T-helper 2 cell treated with Interferon-gamma antibody and Interleukin-4, amounts not matched to agents 5 μg/mL and 100 μg/mL, for 36 hours (primary cell): ENCODE measurements around the gene KLHL29.

Source experiments
- DNase-seq: peaks from one replicate; pipeline ENCODE4 v3.0.0; 2021; ENCODE audit warnings: low spot score
- H3K27ac Mint-ChIP-seq: one replicate; pipeline ENCODE4 v1.8.0; 2021; ENCODE audit warnings: mild to moderate bottlenecking, mixed read lengths
- H3K27me3 Mint-ChIP-seq: one replicate; pipeline ENCODE4 v1.8.0; 2021; ENCODE audit warnings: low read depth, mixed read lengths
- H3K36me3 Mint-ChIP-seq: one replicate; pipeline ENCODE4 v1.8.0; 2021; ENCODE audit warnings: low read depth, mixed read lengths
- H3K4me1 Mint-ChIP-seq: one replicate; pipeline ENCODE4 v1.8.0; 2021; ENCODE audit warnings: low read depth, mixed read lengths
- H3K4me3 Mint-ChIP-seq: one replicate; pipeline ENCODE4 v1.8.0; 2022; ENCODE audit warnings: mild to moderate bottlenecking, moderate library complexity, mixed read lengths
- H3K9me3 Mint-ChIP-seq: one replicate; pipeline ENCODE4 v1.8.0; 2021; ENCODE audit warnings: mixed read lengths

Gene KLHL29

DNA sequence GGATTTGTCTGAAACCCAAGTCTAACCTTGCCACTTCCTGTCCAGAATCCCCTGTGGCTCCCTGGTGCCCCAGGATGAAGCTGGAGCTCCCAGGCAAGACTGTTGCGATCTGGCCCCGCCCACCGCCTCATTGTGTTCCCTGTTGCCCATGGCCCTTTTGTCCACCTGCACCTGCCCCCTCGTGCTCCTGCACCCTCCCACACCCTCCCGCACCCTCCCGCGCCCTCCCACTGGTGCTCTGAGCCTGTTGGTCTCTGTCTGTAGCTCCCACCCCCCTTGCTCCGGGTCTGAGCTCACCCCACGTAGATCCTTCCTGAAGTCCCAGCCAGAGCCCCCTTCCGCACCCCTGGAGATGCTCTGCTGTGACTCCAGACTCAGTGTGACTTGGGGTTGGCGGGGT is 297.5 kb downstream of the KLHL29 start:
- Mint-ChIP-seq H3K4me1 (no peaks in the 10 kb centered on the region), H3K36me3 (no peaks in the 10 kb centered on the region), H3K27me3 (no peaks in the 10 kb centered on the region), H3K27ac (no peak overlapping the region), H3K9me3 (no peaks in the 10 kb centered on the region), H3K4me3 (no peak overlapping the region)
- no peak for DNase-seq

DNA sequence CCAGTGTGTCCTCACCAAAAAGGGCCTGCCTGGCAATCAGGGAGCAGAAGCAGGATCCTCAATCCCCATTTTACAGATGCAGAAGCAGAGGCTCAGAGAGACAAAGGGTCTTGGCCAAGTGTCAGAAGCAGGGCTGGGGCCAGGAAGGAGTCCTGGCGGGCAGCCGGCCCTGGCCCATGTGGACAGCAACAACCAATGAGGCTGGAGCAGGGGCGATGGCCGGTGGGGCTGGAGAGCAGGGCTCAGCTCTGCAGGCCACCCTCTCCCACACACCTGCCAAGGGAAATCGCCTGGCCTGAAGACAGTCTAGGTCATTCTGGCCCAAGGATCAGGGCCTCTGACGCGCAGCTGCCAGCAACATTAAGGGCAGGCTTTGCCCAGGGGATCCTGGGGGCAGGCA is 298.0 kb downstream of the KLHL29 start:
- H3K36me3 Mint-ChIP-seq, result no peaks in the 10 kb centered on the region
- H3K4me1 Mint-ChIP-seq, result no peaks in the 10 kb centered on the region
- H3K9me3 Mint-ChIP-seq, result no peaks in the 10 kb centered on the region
- DNase-seq, result no peak
- no peak overlapping the region for H3K27ac Mint-ChIP-seq
- H3K4me3 Mint-ChIP-seq, result no peak overlapping the region
- H3K27me3 Mint-ChIP-seq, result no peaks in the 10 kb centered on the region

GRCh38 chr2:23684395-23685176 is 299.6 kb downstream of the KLHL29 start:
- DNase-seq, result no peak
- Mint-ChIP-seq H3K4me3 (no peak overlapping the region), H3K4me1 (no peaks in the 10 kb centered on the region), H3K9me3 (no peaks in the 10 kb centered on the region), H3K27me3 (no peaks in the 10 kb centered on the region), H3K27ac (no peak overlapping the region), H3K36me3 (no peaks in the 10 kb centered on the region)

DNA sequence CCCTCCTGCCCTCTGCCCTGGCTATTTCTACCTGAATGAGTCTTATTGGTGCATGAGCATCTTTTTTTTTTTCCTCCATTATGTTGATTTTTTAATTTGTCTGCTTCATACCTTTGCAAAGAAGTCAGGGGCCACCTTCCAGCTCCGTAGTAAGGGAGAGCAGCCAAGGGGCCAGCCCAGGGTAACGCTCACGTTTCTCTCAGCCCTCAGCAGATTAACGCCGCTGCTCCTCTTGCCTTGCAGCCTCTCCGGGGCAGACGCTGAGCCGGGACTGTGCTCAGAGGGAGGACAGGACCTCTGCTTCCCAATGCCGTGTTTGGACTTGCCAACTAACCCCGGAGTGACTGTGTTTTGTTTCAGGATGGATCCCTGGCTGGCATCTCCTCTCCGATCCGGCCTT is 300.2 kb downstream of the KLHL29 start:
- DNase-seq, result no peak
- H3K4me1 Mint-ChIP-seq, result no peaks in the 10 kb centered on the region
- no peaks in the 10 kb centered on the region for H3K36me3 Mint-ChIP-seq
- no peak overlapping the region for H3K27ac Mint-ChIP-seq
- no peaks in the 10 kb centered on the region for H3K9me3 Mint-ChIP-seq
- H3K27me3 Mint-ChIP-seq, result no peaks in the 10 kb centered on the region
- no peak overlapping the region for H3K4me3 Mint-ChIP-seq

DNA sequence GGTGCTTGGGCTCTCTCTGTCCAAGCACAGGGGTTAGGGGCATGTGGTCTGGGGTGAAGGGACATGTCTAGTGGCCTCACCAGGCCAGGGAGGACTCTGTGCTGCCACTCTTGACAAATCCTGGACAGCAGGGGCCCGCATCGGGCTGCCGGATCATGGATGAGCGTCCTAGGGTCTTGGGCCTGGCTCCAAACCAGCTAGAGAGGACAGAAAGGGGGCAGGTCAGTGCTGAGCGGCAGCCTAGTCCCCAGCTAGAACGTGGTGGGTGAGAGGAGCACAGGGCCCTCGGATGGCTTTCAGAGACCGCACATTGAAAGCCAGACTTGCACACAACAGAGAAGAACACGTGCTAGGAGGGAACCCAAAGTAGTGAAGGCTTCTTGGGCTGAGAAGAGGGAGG is 300.7 kb downstream of the KLHL29 start:
- Mint-ChIP-seq H3K4me1 (no peaks in the 10 kb centered on the region), H3K36me3 (no peaks in the 10 kb centered on the region), H3K9me3 (no peaks in the 10 kb centered on the region), H3K27ac (no peak overlapping the region), H3K27me3 (no peaks in the 10 kb centered on the region), H3K4me3 (no peak overlapping the region)
- DNase-seq, result no peak

DNA sequence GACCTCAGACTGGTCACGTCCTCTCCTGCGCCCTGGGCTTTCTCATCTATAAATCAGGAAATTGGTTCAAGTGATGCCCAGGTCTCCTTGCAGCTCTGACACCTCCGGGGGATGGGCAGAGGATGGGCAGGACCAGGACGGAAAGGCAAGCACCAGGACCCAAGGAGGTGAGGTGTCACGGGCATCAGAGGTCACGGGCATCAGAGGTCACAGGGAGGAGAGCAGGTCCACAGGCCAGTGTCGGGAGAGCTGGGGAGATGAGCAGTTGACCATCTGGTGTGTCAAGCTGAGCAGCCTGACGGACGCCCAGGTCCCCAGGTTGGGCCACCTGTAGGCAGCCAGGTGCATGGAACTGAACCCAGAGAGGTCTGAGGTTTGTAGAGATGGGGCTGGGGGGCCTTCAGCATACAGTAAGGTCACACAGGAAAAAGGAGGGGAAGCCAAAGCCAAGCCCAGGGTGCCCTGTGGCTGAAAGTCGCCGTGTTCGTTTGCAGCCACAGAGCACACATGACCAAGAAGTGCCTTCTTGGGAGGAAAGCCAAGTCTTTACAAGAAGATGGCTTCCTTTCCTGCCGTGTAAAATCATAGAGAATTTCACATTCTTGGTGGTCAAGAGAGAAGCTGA is 301.5 kb downstream of the KLHL29 start:
- Mint-ChIP-seq H3K36me3 (no peaks in the 10 kb centered on the region), H3K4me1 (no peaks in the 10 kb centered on the region), H3K4me3 (no peak overlapping the region), H3K27me3 (no peaks in the 10 kb centered on the region), H3K27ac (no peak overlapping the region), H3K9me3 (no peaks in the 10 kb centered on the region)
- no peak for DNase-seq

- Mint-ChIP-seq H3K36me3 (no peaks in the 10 kb centered on the region), H3K4me1 (no peaks in the 10 kb centered on the region), H3K4me3 (no peak overlapping the region), H3K27me3 (no peaks in the 10 kb centered on the region), H3K27ac (no peak overlapping the region), H3K9me3 (no peaks in the 10 kb centered on the region)
- no peak for DNase-seq
Observed at GRCh38 chr2:23687214-23687613, 302.2 kb downstream of the KLHL29 start.

GRCh38 chr2:23687713-23688112 is 302.7 kb downstream of the KLHL29 start:
- H3K27ac Mint-ChIP-seq, result no peak overlapping the region
- no peaks in the 10 kb centered on the region for H3K27me3 Mint-ChIP-seq
- H3K36me3 Mint-ChIP-seq, result no peaks in the 10 kb centered on the region
- no peak for DNase-seq
- no peaks in the 10 kb centered on the region for H3K4me1 Mint-ChIP-seq
- no peaks in the 10 kb centered on the region for H3K9me3 Mint-ChIP-seq
- H3K4me3 Mint-ChIP-seq, result no peak overlapping the region

DNA sequence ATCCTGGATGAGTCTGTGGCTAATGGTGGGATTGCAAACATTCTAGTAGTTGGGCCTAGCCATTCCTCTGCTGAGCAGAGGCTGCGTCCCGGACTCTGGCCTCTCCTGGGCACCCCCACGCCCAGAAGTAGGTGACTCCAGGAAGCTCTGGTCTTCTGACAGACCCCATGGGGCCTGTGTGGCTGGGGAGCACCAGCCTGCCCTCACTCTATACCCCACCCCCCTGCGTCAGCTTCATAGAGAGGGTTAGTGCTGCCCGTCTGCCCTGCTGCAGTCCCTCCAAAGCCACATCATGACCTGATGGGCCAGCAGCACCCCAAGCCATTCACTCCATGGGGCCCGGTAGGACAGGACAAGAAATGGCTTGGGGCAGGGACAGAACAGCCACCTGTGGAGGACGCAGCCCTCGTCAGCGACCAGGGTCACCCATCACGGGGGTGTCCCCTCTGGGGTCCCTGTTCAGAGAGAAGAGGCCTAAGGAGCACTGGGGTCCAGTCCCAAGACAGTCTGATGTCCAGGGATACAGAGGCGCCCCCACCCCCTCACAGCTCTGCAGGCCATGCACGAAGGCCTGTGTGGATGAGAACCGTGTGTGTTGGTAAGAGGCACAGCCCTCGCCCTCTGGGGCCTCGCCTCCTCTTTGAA is 303.6 kb downstream of the KLHL29 start:
- Mint-ChIP-seq H3K9me3 (no peaks in the 10 kb centered on the region), H3K36me3 (no peaks in the 10 kb centered on the region), H3K4me1 (no peaks in the 10 kb centered on the region), H3K27ac (no peak overlapping the region), H3K4me3 (no peak overlapping the region), H3K27me3 (no peaks in the 10 kb centered on the region)
- no peak for DNase-seq

DNA sequence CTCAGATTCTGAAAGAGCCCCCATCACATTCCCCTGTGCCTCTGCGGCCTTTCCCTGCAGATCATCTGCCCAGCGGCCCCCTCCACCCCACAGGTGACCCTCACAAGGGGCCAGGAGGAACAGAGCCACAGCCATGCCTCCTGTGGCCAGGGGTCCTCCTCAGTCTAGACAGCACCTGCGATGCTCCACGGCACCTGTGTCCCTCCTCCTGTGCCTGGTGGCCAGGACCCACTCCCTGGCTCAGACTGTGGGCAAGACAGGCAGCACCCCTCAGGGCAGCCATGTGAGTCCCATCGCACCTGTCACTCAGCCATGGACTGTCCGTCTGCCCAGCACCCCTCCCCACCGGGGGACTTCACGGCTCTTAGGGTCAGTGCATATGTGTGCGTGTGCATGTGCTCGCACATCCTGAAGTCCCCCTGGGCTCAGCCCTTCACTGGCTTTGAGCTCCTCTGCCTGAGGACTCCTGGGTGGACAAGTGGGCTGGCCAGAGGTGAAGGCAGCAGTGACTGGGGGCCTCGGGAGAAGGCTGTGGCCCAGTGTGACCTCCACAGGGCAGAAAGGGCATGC is 304.2 kb downstream of the KLHL29 start:
- Mint-ChIP-seq H3K4me1 (no peaks in the 10 kb centered on the region), H3K36me3 (no peaks in the 10 kb centered on the region), H3K27me3 (no peaks in the 10 kb centered on the region), H3K4me3 (no peak overlapping the region), H3K27ac (no peak overlapping the region), H3K9me3 (no peaks in the 10 kb centered on the region)
- no peak for DNase-seq

DNA sequence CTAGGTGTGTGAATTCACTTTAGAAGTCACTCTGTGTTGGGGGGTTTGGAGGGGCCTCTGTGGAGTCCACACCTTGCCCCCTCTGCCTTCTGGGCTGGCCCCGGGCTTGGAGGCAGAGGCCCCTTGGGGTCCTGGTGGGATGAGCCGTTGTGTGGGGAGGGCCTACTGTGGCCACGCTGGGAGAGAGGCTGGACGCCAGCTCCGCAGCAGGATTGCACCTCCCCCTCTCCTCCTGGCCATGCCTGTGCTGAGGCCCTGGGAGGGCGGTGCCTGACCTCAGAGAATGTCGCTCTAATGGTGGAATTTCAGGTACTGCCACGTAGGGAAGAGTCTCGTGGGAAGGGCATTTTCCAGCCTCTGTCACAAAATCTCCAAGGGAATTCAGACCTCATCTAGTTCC is 304.9 kb downstream of the KLHL29 start:
- no peaks in the 10 kb centered on the region for H3K9me3 Mint-ChIP-seq
- H3K36me3 Mint-ChIP-seq, result no peaks in the 10 kb centered on the region

GRCh38 chr2:23690421-23691105 is 305.6 kb downstream of the KLHL29 start:
- H3K4me1 Mint-ChIP-seq, result no peaks in the 10 kb centered on the region
- no peak overlapping the region for H3K4me3 Mint-ChIP-seq
- H3K27ac Mint-ChIP-seq, result no peak overlapping the region
- H3K9me3 Mint-ChIP-seq, result no peaks in the 10 kb centered on the region
- no peaks in the 10 kb centered on the region for H3K36me3 Mint-ChIP-seq
- H3K27me3 Mint-ChIP-seq, result no peaks in the 10 kb centered on the region
- no peak for DNase-seq

More for the DNA sequence above, 304.9 kb downstream of the KLHL29 start:
- H3K27me3 Mint-ChIP-seq, result no peaks in the 10 kb centered on the region
- no peak for DNase-seq
- H3K4me1 Mint-ChIP-seq, result no peaks in the 10 kb centered on the region
- no peak overlapping the region for H3K27ac Mint-ChIP-seq
- H3K4me3 Mint-ChIP-seq, result no peak overlapping the region

DNA sequence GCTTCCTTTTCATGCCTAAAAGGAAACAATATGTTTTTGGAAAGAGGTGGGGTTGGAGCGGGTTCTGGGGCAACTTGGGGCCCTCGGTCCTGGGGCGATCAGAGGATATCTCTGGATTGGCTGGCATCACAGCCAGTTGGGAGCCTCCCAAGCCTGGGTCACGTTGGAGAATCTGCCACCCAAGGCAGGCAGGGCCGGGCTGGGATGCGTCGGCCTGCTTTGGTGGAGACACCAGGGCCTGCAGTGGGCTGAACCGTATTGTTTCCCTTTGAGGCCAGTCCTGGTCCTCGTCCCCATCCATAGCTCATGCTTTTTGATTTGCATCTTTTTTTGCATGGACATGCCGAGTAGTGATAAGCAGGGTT is 306.1 kb downstream of the KLHL29 start:
- H3K4me3 Mint-ChIP-seq, result no peak overlapping the region
- DNase-seq, result no peak
- H3K9me3 Mint-ChIP-seq, result no peaks in the 10 kb centered on the region
- no peaks in the 10 kb centered on the region for H3K4me1 Mint-ChIP-seq
- H3K27ac Mint-ChIP-seq, result no peak overlapping the region
- H3K27me3 Mint-ChIP-seq, result no peaks in the 10 kb centered on the region
- no peaks in the 10 kb centered on the region for H3K36me3 Mint-ChIP-seq

DNA sequence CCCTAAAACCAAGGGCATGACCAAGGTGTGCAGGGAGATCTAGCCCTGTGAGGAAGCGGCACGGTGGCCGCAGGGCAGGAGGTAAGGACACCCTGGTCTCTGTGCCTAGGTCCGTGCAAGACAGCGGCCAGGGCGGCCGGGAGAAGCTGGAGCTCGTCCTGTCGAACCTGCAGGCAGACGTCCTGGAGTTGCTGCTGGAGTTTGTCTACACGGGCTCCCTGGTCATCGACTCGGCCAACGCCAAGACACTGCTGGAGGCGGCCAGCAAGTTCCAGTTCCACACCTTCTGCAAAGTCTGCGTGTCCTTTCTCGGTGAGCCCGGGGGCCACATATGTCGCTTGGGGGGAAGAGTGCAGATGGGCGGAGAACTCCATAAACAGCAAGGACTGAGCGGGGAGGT is 306.6 kb downstream of the KLHL29 start:
- no peak for DNase-seq
- H3K4me3 Mint-ChIP-seq, result no peak overlapping the region
- H3K4me1 Mint-ChIP-seq, result no peaks in the 10 kb centered on the region
- H3K27me3 Mint-ChIP-seq, result no peaks in the 10 kb centered on the region
- H3K9me3 Mint-ChIP-seq, result no peaks in the 10 kb centered on the region
- no peaks in the 10 kb centered on the region for H3K36me3 Mint-ChIP-seq
- no peak overlapping the region for H3K27ac Mint-ChIP-seq
